HepG2 (cell line): ENCODE results near the gene ORMDL3. TPM values are rescaled to one million over a fixed set of nuclear protein-coding genes. Genes with fewer than 3 reads are reported as not detected.

Source experiments
- CAMTA2 ChIP-seq: sonication (generic); formaldehyde crosslinking; IDR thresholded peaks from 2 replicates; pipeline ENCODE4 v1.4.0; 2020; ENCODE audit warnings: mild to moderate bottlenecking, missing genetic modification reagents, borderline replicate concordance
- CBX2 ChIP-seq, 2 experiments: fragments of 200-600 bp in 1 of 2; sonication (generic); formaldehyde crosslinking in 1 of 2; IDR thresholded peaks; 2 replicates each; pipeline versions ENCODE4 v1.7.0 to v1.8.1; 2018 to 2022; ENCODE audit warnings: low read depth in 2 of 2, low read length in 1 of 2, mild to moderate bottlenecking in 1 of 2, missing genetic modification reagents in 1 of 2
- CBX5 ChIP-seq: sonication (generic); formaldehyde crosslinking; IDR thresholded peaks from 2 replicates; pipeline ENCODE4 v1.4.0; 2020; ENCODE audit warnings: missing genetic modification reagents, borderline replicate concordance
- DBP ChIP-seq: sonication (generic); formaldehyde crosslinking; IDR thresholded peaks from 2 replicates; pipeline ENCODE4 v1.4.0; 2020; ENCODE audit warnings: missing genetic modification reagents; ENCODE audit errors: not compliant biosample characterization
- ETV6 ChIP-seq: sonication (generic); formaldehyde crosslinking; conservative IDR thresholded peaks from 2 replicates; pipeline ENCODE4 v1.4.0; 2020; ENCODE audit warnings: missing genetic modification reagents
- GFI1 ChIP-seq: sonication (generic); formaldehyde crosslinking; IDR thresholded peaks from 2 replicates; pipeline ENCODE4 v1.5.0; 2020; ENCODE audit warnings: missing genetic modification reagents, mild to moderate bottlenecking, borderline replicate concordance
- MEIS2 ChIP-seq: sonication (generic); formaldehyde crosslinking; IDR thresholded peaks from 2 replicates; pipeline ENCODE4 v1.9.0; 2021; ENCODE audit warnings: mild to moderate bottlenecking, missing genetic modification reagents
- MIER3 ChIP-seq: IDR thresholded peaks from 2 replicates; pipeline ENCODE4 v1.6.1; 2016; ENCODE audit warnings: missing compliant biosample characterization, borderline replicate concordance
- MXD4 ChIP-seq: IDR thresholded peaks from 2 replicates; pipeline ENCODE4 v1.6.1; 2016; ENCODE audit warnings: mild to moderate bottlenecking, missing biosample characterization, missing genetic modification reagents
- SIN3A ChIP-seq: IDR thresholded peaks from 2 replicates; pipeline ENCODE4 v1.6.1; 2011; ENCODE audit warnings: low read depth, mild to moderate bottlenecking, control low read depth, low read length, borderline replicate concordance
- SMARCC2 ChIP-seq: fragments of 450-650 bp; IDR thresholded peaks from 2 replicates; pipeline ENCODE4 v1.6.1; 2017; ENCODE audit warnings: antibody characterized with exemption, mild to moderate bottlenecking
- ZBTB8A ChIP-seq: sonication (generic); formaldehyde crosslinking; IDR thresholded peaks from 2 replicates; pipeline ENCODE4 v1.4.0; 2020; ENCODE audit warnings: mild to moderate bottlenecking, low read depth, missing genetic modification reagents, borderline replicate concordance
- ZNF382 ChIP-seq: sonication (generic); formaldehyde crosslinking; IDR thresholded peaks from 2 replicates; pipeline ENCODE4 v1.5.0; 2020; ENCODE audit warnings: missing genetic modification reagents, mild to moderate bottlenecking, borderline replicate concordance
- ZNF407 ChIP-seq: sonication (generic); formaldehyde crosslinking; IDR thresholded peaks from one replicate; pipeline ENCODE4 v1.5.1; 2020; ENCODE audit warnings: mild to moderate bottlenecking, missing genetic modification reagents; ENCODE audit errors: not compliant biosample characterization
- ZNF788 ChIP-seq: sonication (generic); formaldehyde crosslinking; IDR thresholded peaks from 2 replicates; pipeline ENCODE4 v1.5.0; 2020; ENCODE audit warnings: mild to moderate bottlenecking, missing genetic modification reagents, borderline replicate concordance
- ZSCAN22 ChIP-seq: sonication (generic); formaldehyde crosslinking; IDR thresholded peaks from 2 replicates; pipeline ENCODE4 v1.4.0; 2020; ENCODE audit warnings: mild to moderate bottlenecking, missing genetic modification reagents
- ZSCAN30 ChIP-seq: sonication (generic); formaldehyde crosslinking; IDR thresholded peaks from 2 replicates; pipeline ENCODE4 v1.5.0; 2020; ENCODE audit warnings: mild to moderate bottlenecking, missing genetic modification reagents
- ZUFSP ChIP-seq: sonication (generic); formaldehyde crosslinking; IDR thresholded peaks from 2 replicates; pipeline ENCODE4 v1.9.0; 2021; ENCODE audit warnings: missing genetic modification reagents, mild to moderate bottlenecking, borderline replicate concordance
- polyA plus RNA-seq, 8 experiments: library from polyadenylated mRNA; depleted of rRNA in 3 of 8; stranded (reverse) in 7 of 8; unstranded in 1 of 8; fragments of >200 nt; fragmentation: Illumina TruSeq in 4 of 8; extraction: Trizol in 4 of 8; gene quantifications; 2 replicates each; pipeline versions ENCODE4 v1.2.1 to v1.2.3, GENCODE V29; 2011 to 2016; ENCODE audit warnings: low read depth in 4 of 8, missing spikeins in 1 of 8, mixed read lengths in 1 of 8; ENCODE audit not compliant: insufficient read depth in 1 of 8
- total RNA-seq, 5 experiments: library from RNA; depleted of rRNA; stranded (reverse); fragments of >200 nt; fragmentation: Illumina TruSeq; extraction: Trizol; gene quantifications; 2 replicates each; pipeline ENCODE4 v1.2.3, GENCODE V29; 2016; ENCODE audit warnings: low read depth in 1 of 5

The ORMDL3 gene
- total and polyA plus RNA-seq, 2 of the 13 experiments (the other 11 are each of a cell fraction or from before 2014, with no cell fraction given) = 181 to 384 TPM

GRCh38 chr17:39925282-39926134 is 1.9 kb downstream of the ORMDL3 start (continued):
- no peak for TF ChIP-seq CBX2 (IDR thresholded peaks at IDR 0.05; ENCODE audit: low read depth, low read length)
- no peak for TF ChIP-seq CBX2 (CRISPR knock-in tag; IDR thresholded peaks at IDR 0.05; ENCODE audit: low read depth)
- TF ChIP-seq ZNF382 (CRISPR knock-in tag) = no peak
- no peak for TF ChIP-seq ZNF407 (CRISPR knock-in tag)
- no peak for TF ChIP-seq ETV6 (CRISPR knock-in tag)
- TF ChIP-seq ZSCAN30 (CRISPR knock-in tag) = no peak
- 0 out of 2 replicates have a peak, but pooled peaks have one; percentile 11 for TF ChIP-seq MIER3
- no peak for TF ChIP-seq ZNF788 (CRISPR knock-in tag)
- TF ChIP-seq ZBTB8A (CRISPR knock-in tag) = no peak
- no peak for TF ChIP-seq DBP (CRISPR knock-in tag)
- TF ChIP-seq CAMTA2 = 0 out of 2 replicates have a peak, but pooled peaks have one; percentile 9
- no peak for TF ChIP-seq ZSCAN22 (CRISPR knock-in tag)
- peak; percentile 3; the same call in 1 of the 2 replicates for TF ChIP-seq MXD4 (CRISPR knock-in tag)
- no peak for TF ChIP-seq GFI1 (CRISPR knock-in tag)
- peak; percentile 30; the same call in 1 of the 2 replicates for TF ChIP-seq MEIS2 (CRISPR knock-in tag)
- no peak for TF ChIP-seq SMARCC2
- TF ChIP-seq ZUFSP = no peak
- TF ChIP-seq SIN3A = no peak
- no peak for TF ChIP-seq CBX5
